ENCODE measurements around the gene HNRNPA0.

DNA sequence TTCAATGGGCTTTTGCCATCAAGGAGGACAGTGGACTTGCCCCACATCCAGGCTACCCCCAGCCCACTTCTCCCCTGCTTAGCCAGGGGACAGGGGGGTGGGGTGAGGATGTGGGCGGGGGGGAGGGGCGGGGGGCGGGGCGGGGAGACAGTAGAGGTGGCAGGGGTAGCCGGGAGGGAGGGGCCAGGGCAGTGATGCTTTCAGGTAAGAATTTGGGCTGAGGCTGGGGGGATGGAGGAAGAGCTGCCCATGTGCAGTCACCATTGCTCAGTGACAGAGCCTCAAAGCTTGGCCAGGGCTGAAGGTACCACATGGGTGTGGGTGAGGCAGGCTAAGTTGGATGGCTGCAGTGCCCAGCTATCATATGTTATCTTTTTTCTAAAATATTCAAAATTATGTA, 40.7 kb upstream of the HNRNPA0 start:
- TF ChIP-seq, protein P1, sequence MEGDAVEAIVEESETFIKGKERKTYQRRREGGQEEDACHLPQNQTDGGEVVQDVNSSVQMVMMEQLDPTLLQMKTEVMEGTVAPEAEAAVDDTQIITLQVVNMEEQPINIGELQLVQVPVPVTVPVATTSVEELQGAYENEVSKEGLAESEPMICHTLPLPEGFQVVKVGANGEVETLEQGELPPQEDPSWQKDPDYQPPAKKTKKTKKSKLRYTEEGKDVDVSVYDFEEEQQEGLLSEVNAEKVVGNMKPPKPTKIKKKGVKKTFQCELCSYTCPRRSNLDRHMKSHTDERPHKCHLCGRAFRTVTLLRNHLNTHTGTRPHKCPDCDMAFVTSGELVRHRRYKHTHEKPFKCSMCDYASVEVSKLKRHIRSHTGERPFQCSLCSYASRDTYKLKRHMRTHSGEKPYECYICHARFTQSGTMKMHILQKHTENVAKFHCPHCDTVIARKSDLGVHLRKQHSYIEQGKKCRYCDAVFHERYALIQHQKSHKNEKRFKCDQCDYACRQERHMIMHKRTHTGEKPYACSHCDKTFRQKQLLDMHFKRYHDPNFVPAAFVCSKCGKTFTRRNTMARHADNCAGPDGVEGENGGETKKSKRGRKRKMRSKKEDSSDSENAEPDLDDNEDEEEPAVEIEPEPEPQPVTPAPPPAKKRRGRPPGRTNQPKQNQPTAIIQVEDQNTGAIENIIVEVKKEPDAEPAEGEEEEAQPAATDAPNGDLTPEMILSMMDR (conservative IDR thresholded peaks at IDR 0.05; ENCODE audit: low read length), result no peak
- TF ChIP-seq EZH2phosphoT487 (IDR thresholded peaks at IDR 0.05; ENCODE audit: borderline replicate concordance), result no peak

Data from Loucy (cell line).